K562 (cell line): Measurements from ENCODE around the gene ALG14. TPM values are rescaled to one million over a fixed set of nuclear protein-coding genes. Genes with fewer than 3 reads are reported as not detected.
A peak's percentile ranks its signal among the peaks of the same experiment; 100 is the strongest.

ENCODE experiments used
- ADNP ChIP-seq: fragments of 200-800 bp; sonication (Bioruptor generic); IDR thresholded peaks from 2 replicates; pipeline ENCODE4 v1.6.1; 2016; ENCODE audit warnings: missing genetic modification characterization, missing compliant biosample characterization
- ARID2 ChIP-seq: fragments of 450-650 bp; IDR thresholded peaks from 2 replicates; pipeline ENCODE4 v1.6.1; 2017; ENCODE audit warnings: antibody characterized with exemption, mild to moderate bottlenecking
- BMI1 ChIP-seq: fragments of 150-350 bp; IDR thresholded peaks from 2 replicates; pipeline ENCODE4 v1.6.1; 2014; ENCODE audit warnings: low read length
- C11orf30 ChIP-seq: fragments of 450-650 bp; IDR thresholded peaks from 2 replicates; pipeline ENCODE4 v1.6.1; 2016; ENCODE audit warnings: low read depth, mild to moderate bottlenecking
- CBFB ChIP-seq: sonication (generic); formaldehyde crosslinking; IDR thresholded peaks from 2 replicates; pipeline ENCODE4 v1.4.0; 2020; ENCODE audit warnings: mild to moderate bottlenecking, missing genetic modification reagents
- CGGBP1 ChIP-seq: fragments of 250-450 bp; sonication (Bioruptor Pico); IDR thresholded peaks from 2 replicates; pipeline ENCODE4 v1.9.0; 2021; ENCODE audit warnings: mild to moderate bottlenecking
- HDGF ChIP-seq: fragments of 450-650 bp; IDR thresholded peaks from 2 replicates; pipeline ENCODE4 v1.6.1; 2016
- MAX ChIP-seq: sonication (generic); formaldehyde crosslinking; IDR thresholded peaks from 2 replicates; pipeline ENCODE4 v1.9.0; 2022; ENCODE audit warnings: mild to moderate bottlenecking, missing genetic modification reagents
- MEF2D ChIP-seq: conservative IDR thresholded peaks from 2 replicates; pipeline ENCODE4 v1.6.1; 2016; ENCODE audit warnings: low read depth, missing genetic modification characterization, missing compliant biosample characterization
- PHF20 ChIP-seq: fragments of 450-650 bp; IDR thresholded peaks from 2 replicates; pipeline ENCODE4 v1.6.1; 2018; ENCODE audit not compliant: partially characterized antibody
- PML ChIP-seq: IDR thresholded peaks from 2 replicates; pipeline ENCODE4 v1.6.1; 2012; ENCODE audit warnings: low read length, inconsistent platforms
- PREB ChIP-seq: sonication (generic); formaldehyde crosslinking; IDR thresholded peaks from 2 replicates; pipeline ENCODE4 v1.8.1; 2023; ENCODE audit warnings: mild to moderate bottlenecking, missing genetic modification reagents
- RUNX1 ChIP-seq: sonication (generic); IDR thresholded peaks from 2 replicates; pipeline ENCODE4 v1.6.1; 2016; ENCODE audit warnings: antibody characterized with exemption, low read depth
- SAP30 ChIP-seq: fragments of 200-600 bp; sonication (generic); IDR thresholded peaks from 2 replicates; pipeline ENCODE4 v1.6.1; 2012; ENCODE audit warnings: borderline replicate concordance, low read depth, mild to moderate bottlenecking, moderate library complexity, low read length, control low read depth, inconsistent platforms; ENCODE audit not compliant: insufficient read depth, poor library complexity, severe bottlenecking
- TEAD2 ChIP-seq: fragments of 450-650 bp; IDR thresholded peaks from 2 replicates; pipeline ENCODE4 v1.6.1; 2016; ENCODE audit warnings: missing genetic modification characterization, control low read depth, missing compliant biosample characterization
- THAP12 ChIP-seq: fragments of 250-450 bp; sonication (Bioruptor Pico); IDR thresholded peaks from 2 replicates; pipeline ENCODE4 v1.9.0; 2021; ENCODE audit warnings: mild to moderate bottlenecking, inconsistent platforms
- TOE1 ChIP-seq, 2 experiments: fragments of 450-650 bp in 1 of 2; sonication (generic) in 1 of 2; formaldehyde crosslinking in 1 of 2; IDR thresholded peaks; 2 replicates each; pipeline versions ENCODE4 v1.7.1 to v1.8.0; 2016 to 2022; ENCODE audit warnings: borderline replicate concordance in 2 of 2, mild to moderate bottlenecking in 2 of 2, antibody characterized with exemption in 1 of 2, inconsistent platforms in 1 of 2, low read depth in 1 of 2, missing genetic modification reagents in 1 of 2, moderate library complexity in 1 of 2
- ZBTB9 ChIP-seq: fragments of 450-650 bp; formaldehyde crosslinking; IDR thresholded peaks from 2 replicates; pipeline ENCODE4 v1.4.0; 2020; ENCODE audit warnings: mild to moderate bottlenecking, moderate library complexity
- ZC3H11A ChIP-seq: IDR thresholded peaks from 2 replicates; pipeline ENCODE4 v1.6.1; 2012; ENCODE audit warnings: low read depth, low read length, improper control_type of control experiment
- ZNF316 ChIP-seq: fragments of 450-650 bp; IDR thresholded peaks from 2 replicates; pipeline ENCODE4 v1.6.1; 2016
- ZNF398 ChIP-seq: fragments of 250-450 bp; sonication (Bioruptor Pico); IDR thresholded peaks from 2 replicates; pipeline ENCODE4 v1.8.0; 2021; ENCODE audit warnings: moderate library complexity, mild to moderate bottlenecking, inconsistent platforms
- polyA plus RNA-seq, 8 experiments: library from polyadenylated mRNA; depleted of rRNA in 4 of 8; stranded (reverse) in 5 of 8; unstranded in 3 of 8; fragments of >200 nt; fragmentation: Nextera tagmentation in 2 of 8; fragmentation: Illumina TruSeq in 1 of 8; extraction: Ambion mirVana in 2 of 8; extraction: Trizol in 1 of 8; gene quantifications; 2 replicates each; pipeline versions ENCODE4 v1.2.1 to v1.2.3, GENCODE V29; 2011 to 2014; ENCODE audit warnings: inconsistent platforms in 1 of 8, missing spikeins in 1 of 8
- total RNA-seq, 7 experiments: library from RNA; depleted of rRNA in 6 of 7; stranded (reverse); fragments of >200 nt in 6 of 7; fragmentation: Illumina TruSeq in 2 of 7; extraction: Trizol in 2 of 7; gene quantifications; 2 replicates each; pipeline versions ENCODE4 v1.2.1 to v1.2.3, GENCODE V29; 2011 to 2021; ENCODE audit warnings: low replicate concordance in 1 of 7

The ALG14 gene
- total and polyA plus RNA-seq, 9 of the 15 experiments (the other 6 are each of a cell fraction or from before 2014, with no cell fraction given): 2.8 to 16.2 (median 4.9) TPM

GRCh38 chr1:95084317-95085176 is 11.8 kb upstream of the ALG14 start (continued):
- peak; percentile 76 for TF ChIP-seq MEF2D
- TF ChIP-seq ZBTB9: no peak
- no peak for TF ChIP-seq HDGF
- no peak for TF ChIP-seq CGGBP1
- TF ChIP-seq RUNX1: no peak
- TF ChIP-seq PREB (CRISPR knock-in tag): no peak
- no peak for TF ChIP-seq ARID2
- no peak for TF ChIP-seq ZNF316
- no peak for TF ChIP-seq THAP12 (CRISPR knock-in tag)
- no peak for TF ChIP-seq PML
- TF ChIP-seq ADNP (tag): no peak
- TF ChIP-seq ZNF398 (CRISPR knock-in tag): peak; percentile 56; the same call in 1 of the 2 replicates
- TF ChIP-seq BMI1: no peak
- no peak for TF ChIP-seq C11orf30
- no peak for TF ChIP-seq ZC3H11A
- TF ChIP-seq TOE1 (IDR thresholded peaks at IDR 0.05; ENCODE audit: borderline replicate concordance): no peak
- no peak for TF ChIP-seq TOE1 (CRISPR knock-in tag; IDR thresholded peaks at IDR 0.05; ENCODE audit: borderline replicate concordance, low read depth)
- TF ChIP-seq SAP30: no peak
- TF ChIP-seq PHF20: no peak
- TF ChIP-seq TEAD2 (tag): no peak
- no peak for TF ChIP-seq CBFB
- 0 out of 2 replicates have a peak, but pooled peaks have one; percentile 34 for TF ChIP-seq MAX
